GM12878 (cell line): ENCODE measurements around the gene HJV.

Source experiments
- ETV6 ChIP-seq, 2 experiments: fragments of 450-650 bp in 1 of 2; IDR thresholded peaks in 1 of 2; conservative IDR thresholded peaks in 1 of 2; 2 replicates each; pipeline ENCODE4 v1.6.1; 2014; ENCODE audit warnings: antibody characterized with exemption in 1 of 2, borderline replicate concordance in 1 of 2, low read depth in 1 of 2, mild to moderate bottlenecking in 1 of 2, moderate library complexity in 1 of 2
- JUND ChIP-seq: IDR thresholded peaks from 2 replicates; pipeline ENCODE4 v1.6.1; 2012; ENCODE audit warnings: low read depth, mild to moderate bottlenecking, low read length, improper control_type of control experiment, moderate library complexity
- NFIC ChIP-seq: IDR thresholded peaks from 2 replicates; pipeline ENCODE4 v1.6.1; 2012; ENCODE audit warnings: low read depth, mild to moderate bottlenecking, inconsistent platforms, low read length, moderate library complexity
- TCF7 ChIP-seq: IDR thresholded peaks from 2 replicates; pipeline ENCODE4 v1.6.1; 2014; ENCODE audit warnings: antibody characterized with exemption, borderline replicate concordance
- TF ChIP-seq, protein P1 (sequence below): fragments of 450-650 bp; IDR thresholded peaks from 2 replicates; pipeline ENCODE4 v1.6.1; 2017; ENCODE audit warnings: mild to moderate bottlenecking, moderate library complexity

DNA sequence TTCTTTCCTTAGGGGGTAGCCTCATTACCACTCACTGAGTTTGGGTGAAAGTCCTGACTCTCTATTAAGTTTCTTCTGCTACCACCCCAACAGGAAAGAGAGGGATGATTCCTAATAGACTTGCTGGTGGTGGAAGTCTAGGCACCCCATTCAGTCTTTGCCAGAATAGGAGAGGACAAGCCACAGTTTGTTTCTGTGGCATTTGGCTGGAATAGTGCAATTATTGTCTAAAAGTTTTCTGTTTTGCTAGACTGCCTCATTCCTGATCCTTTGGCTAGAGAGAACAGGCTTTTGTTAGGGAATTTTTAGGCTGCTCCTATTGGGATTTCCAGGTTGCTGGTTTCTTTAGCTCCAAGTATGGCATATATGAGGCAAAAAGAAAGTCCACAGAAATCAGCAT, 9.9 kb upstream of the HJV start:
- TF ChIP-seq, protein P1, sequence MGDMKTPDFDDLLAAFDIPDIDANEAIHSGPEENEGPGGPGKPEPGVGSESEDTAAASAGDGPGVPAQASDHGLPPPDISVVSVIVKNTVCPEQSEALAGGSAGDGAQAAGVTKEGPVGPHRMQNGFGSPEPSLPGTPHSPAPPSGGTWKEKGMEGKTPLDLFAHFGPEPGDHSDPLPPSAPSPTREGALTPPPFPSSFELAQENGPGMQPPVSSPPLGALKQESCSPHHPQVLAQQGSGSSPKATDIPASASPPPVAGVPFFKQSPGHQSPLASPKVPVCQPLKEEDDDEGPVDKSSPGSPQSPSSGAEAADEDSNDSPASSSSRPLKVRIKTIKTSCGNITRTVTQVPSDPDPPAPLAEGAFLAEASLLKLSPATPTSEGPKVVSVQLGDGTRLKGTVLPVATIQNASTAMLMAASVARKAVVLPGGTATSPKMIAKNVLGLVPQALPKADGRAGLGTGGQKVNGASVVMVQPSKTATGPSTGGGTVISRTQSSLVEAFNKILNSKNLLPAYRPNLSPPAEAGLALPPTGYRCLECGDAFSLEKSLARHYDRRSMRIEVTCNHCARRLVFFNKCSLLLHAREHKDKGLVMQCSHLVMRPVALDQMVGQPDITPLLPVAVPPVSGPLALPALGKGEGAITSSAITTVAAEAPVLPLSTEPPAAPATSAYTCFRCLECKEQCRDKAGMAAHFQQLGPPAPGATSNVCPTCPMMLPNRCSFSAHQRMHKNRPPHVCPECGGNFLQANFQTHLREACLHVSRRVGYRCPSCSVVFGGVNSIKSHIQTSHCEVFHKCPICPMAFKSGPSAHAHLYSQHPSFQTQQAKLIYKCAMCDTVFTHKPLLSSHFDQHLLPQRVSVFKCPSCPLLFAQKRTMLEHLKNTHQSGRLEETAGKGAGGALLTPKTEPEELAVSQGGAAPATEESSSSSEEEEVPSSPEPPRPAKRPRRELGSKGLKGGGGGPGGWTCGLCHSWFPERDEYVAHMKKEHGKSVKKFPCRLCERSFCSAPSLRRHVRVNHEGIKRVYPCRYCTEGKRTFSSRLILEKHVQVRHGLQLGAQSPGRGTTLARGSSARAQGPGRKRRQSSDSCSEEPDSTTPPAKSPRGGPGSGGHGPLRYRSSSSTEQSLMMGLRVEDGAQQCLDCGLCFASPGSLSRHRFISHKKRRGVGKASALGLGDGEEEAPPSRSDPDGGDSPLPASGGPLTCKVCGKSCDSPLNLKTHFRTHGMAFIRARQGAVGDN: no peak
- no peak for TF ChIP-seq NFIC
- TF ChIP-seq ETV6 (conservative IDR thresholded peaks at IDR 0.05 in 1 of 2, IDR thresholded peaks at IDR 0.05 in 1 of 2; ENCODE audit: borderline replicate concordance in 1 of 2, low read depth in 1 of 2): no peak
- TF ChIP-seq JUND: no peak
- TF ChIP-seq TCF7: no peak
